ENCODE data around the gene ITGB3BP.
"Not testable (repeated sequence)": the region's sequence is repeated elsewhere in the genome, so short reads cannot be mapped to it uniquely, and the experiment has no call there.

The ITGB3BP gene

DNA sequence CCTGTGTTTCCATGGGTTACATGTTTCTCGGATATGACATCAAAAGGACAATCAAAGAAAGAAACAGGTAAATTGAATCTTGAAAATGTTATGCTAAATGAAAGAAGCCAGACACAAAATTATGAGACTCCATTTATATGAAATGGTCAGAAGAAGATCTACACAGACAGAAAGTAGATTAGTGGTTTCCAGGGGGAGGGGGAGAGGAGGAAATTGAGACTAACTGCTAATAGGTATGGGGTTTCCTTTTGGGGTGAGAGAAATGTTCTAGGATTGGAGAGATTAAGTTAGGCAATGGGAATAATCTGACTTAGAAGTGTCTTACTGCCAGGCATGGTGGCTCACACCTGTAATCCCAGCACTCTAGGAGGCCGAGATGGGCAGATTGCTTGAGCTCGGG, 21.8 kb downstream of the ITGB3BP start:
- no peak for DNase-seq

DNA sequence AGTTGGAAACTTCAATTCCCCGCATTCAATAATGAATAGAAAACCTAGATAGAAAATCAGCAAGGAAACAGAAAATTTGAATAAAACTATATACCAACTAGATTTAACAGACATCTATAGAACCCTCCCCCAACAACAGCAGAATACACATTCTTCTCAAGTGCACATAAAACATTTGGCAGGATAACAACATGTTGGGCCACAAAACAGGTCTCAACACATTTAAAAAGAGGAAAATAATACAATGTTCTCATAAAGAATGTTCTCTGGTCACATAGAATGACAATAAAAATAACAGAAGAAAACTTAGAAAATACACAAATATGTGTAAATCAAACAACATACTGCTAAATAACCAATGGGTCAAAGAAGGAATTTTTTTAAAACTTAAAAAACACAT, 24.9 kb downstream of the ITGB3BP start:
- no peak for DNase-seq

DNA sequence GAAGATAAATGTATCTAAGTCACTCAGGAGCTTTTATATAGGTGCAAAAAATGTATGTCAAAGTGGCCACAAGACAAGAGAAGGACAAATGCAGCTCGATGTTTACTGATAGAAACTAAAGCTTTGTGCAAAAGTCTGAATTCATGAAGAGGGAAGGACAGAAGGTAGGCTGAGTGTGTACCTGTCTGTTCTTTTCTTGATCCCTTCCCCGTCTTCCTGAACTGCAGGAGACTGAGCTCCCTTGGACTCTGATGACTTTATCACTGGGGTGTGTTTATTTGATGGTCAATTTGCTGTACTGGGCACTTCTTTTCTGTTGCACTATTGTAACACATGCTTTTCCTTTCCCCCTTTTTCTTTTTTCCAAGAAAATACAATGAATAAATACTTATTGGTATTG, 25.4 kb downstream of the ITGB3BP start:
- DNase-seq, result no peak

DNA sequence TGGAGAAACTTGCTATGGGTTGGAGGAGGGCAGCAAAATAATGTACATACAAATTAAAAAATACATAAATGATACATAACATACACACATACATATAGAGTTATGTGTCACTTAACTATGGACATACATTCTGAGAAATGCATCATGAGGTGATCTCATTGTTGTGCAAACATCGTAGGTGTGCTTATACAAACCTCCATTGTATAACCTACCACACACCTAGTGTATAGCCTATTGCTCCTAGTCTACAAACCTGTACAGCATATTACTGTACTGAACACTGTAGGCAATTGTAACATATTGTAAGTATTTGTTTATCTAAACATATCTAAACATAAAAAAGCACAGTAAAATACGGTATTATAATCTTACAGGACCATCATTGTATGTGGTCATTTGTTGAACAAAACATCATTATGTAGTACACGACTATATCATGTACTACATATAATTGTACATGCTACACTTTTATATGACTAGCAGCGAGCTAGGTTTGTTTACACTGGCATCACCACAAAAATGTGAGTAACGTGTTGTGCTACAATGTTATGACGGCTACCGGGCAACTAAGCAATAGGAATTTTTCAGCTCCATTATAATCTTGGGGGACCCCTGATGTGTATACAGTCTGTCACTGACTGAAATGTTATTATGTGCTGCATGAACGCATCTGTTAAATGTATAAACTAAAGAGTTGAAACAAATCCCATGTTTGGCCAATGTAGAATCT, 35.5 kb downstream of the ITGB3BP start:
- no peak for DNase-seq

DNA sequence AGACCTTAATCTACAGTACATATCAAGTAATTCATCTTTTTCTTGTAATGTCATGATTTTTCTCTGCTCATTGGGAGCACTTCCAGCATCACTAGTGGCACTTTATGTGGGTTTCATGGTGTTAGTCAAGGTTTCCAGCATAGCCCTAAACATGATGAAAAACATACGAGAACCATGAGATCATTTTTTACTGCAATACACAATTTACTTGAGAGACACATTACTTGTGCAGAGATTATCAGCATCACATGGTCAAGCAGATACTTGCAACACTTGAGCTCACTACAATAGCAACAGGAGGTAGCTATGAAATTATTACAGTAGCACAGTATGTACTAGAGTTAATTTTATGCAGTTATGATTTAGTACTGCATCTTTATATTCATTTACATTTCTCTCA, 36.4 kb downstream of the ITGB3BP start:
- DNase-seq, result no peak

DNA sequence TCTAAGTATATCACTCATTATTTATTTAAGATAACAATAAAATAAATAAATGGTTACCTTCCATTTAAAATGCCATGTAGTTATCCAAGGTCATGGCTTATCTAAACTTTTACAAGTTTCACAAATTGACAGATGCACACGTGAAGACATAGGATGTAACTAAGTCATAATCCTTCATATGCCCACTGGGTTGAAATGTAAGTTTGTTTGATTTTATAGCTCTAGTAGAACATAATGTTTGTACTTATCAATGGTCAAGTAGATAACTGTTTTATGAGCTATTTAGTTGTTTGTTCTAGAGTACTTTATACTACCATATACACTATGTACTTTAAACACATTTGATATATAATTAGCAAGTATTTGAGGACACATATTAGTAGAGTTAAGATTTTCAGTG, 43.0 kb downstream of the ITGB3BP start:
- DNase-seq, result no peak

DNA sequence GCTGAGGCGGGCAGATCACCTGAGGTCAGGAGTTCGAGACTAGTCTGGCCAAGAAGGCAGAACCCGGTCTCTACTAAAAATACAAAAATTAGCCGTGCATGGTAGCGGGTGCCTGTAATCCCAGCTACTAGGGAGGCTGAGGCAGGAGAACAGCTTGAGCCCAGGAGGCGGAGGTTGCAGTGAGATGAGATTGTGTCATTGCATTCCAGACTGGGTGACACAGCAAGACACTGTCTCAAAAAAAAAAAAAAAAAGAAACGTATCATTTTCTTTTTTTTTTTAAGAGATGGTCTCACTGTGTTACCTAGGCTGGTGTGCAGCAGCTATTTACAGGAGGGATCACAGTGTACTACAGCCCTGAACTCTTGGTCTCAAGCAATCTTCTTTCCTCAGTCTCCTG, 47.3 kb downstream of the ITGB3BP start:
- no peak for DNase-seq

DNA sequence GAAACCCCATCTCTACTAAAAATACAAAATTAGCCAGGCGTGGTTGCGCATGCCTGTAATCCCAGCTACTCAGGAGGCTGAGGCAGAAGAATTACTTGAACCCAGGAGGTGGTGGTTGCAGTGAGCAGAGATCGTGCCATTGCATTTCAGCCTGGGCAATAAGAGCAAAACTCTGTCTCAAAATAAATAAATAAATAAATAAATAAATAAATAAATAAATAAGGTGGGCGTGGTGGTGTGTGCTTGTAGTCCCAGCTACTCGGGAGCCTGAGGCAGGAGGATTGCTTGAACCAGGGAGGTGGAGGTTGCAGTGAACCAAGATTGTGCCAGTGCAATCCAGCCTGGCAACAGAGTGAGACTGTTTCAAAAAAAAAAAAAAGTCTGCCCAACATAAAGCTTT, 54.3 kb downstream of the ITGB3BP start:
- not testable (repeated sequence) for DNase-seq

DNA sequence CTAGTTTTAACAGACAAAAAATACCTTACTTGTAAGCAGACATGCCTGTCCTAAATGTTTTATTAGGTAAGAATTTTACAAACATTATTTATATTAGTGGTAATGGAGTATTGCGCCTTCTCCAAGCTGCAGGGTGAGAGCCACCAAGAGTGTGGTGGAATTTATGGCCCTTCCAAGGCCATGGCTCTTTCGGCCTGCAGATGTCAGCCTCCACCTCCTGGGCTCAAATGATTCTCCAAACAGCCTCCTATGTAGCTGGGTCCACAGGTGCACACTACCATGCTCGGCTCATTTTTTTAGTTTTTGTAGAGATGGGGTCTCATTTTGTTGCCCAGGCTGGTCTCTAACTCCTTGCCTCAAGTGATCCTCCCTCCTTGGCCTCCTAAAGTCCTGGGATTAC, 56.3 kb downstream of the ITGB3BP start:
- DNase-seq, result no peak

DNA sequence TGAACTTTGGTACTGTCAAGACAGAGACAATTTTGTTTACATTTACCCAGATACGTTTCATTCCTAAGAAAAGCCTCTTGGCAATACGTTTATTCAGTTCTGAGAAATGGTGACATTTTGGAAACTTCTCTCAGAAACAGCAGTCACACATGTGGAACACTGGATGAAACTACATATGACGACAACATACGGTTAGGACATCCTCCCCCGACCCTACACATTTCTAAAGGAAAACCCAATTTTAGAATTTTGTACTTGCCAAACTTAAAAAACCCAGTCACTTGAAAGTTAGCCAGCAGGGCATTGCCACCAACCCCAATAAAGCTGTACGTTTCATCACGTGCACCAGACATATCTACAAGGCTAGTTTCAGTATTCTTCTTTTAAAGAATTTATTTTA, 56.8 kb downstream of the ITGB3BP start:
- no peak for DNase-seq

DNA sequence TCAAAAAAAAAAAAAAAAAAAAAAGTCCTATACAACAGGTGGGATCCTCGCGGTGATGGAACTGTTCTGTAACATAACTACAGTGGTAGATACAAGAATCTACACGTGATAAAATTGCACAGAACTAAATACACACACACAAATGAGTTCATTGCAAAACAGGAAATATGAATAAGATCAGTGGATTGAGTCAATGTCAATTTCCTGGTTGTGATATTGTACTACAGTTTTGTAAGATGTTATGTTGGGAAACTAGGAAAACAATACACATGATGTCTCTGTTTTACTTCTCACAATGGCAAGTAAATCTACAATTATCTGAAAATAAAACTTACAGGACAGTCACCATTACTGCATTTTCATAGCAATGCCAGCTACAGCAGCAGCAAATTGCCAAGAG, 59.8 kb downstream of the ITGB3BP start:
- no peak for DNase-seq

DNA sequence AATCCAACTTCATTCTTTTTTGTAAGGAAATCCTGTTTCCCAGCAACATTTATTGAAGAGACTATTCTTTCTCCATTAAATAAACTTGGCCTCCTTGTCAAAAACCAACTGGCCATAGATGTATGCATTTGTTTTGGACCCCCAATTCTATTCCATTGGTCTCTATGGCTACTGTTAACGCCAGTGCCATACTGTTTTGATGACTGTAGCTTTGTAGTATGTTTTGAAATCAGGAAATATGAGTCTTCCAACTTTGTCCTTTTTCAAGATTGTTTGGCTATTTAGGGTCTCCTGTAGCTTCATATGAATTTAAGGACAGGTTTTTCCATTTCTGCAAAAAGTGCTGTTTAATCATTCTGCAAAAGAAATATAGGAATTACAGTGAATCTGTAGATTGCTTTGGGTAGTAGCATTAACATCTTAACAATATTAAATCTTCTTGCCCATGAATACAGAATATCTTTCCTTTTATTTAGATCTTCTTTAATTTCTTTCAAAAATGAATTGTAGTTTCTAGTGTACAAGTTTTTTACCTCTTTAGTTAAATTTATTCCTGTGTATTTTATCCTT, 61.3 kb downstream of the ITGB3BP start:
- DNase-seq, result no peak

DNA sequence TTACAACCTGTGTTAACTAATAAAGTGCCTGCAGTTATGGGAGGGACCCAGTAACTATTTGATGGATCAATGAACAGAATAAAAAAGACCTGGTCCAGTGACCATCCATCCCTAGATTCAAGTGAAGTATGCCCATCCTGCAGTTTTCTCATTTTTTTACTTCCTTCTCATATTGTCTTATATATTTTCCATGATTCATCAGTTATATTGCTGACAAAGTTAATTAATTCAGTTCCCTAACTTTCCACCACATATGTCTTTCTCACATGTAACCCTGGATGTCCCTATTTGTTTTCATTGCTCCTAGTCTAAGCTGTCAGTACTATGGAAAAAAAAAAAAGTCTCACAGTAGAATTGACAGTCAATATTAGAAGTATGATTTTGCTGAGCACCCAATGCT, 64.3 kb downstream of the ITGB3BP start:
- no peak for DNase-seq

DNA sequence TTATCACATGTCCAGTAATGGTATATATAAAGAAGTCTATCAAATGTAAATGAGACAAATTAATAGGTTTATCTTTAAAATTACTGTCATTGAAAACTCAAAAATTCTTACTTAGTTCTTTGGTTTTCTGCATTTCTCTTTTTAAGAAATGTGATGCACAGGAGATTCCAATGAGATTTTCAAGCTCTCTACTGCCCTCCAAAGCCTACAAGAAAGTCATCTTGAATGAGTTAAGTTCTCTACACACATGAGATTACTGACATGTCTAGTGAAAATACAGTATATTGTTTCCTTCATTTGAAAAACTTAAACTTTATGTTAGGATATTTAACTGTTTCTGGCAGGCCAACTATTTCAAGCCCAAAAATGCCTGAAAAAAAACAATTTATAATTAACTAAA, 68.8 kb downstream of the ITGB3BP start:
- DNase-seq, result no peak

DNA sequence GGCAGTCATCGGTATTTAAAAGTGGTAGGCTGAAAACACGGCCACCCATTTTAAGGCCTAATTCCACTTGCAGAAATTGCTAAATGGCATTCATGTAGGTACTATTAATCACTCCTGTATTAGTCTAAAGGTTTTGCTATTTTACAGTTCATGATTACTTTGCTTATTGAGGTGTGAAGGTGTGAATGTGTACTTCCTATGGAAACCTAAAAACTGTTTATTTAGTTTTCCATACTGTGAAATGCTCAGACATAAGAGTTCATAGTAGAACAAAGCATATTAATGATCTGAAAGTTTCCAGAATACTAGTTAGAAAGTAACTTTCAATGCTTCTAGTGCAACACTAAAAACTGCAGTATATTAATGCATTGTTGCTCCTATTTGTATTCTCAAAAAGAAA, 69.8 kb downstream of the ITGB3BP start:
- no peak for DNase-seq

DNA sequence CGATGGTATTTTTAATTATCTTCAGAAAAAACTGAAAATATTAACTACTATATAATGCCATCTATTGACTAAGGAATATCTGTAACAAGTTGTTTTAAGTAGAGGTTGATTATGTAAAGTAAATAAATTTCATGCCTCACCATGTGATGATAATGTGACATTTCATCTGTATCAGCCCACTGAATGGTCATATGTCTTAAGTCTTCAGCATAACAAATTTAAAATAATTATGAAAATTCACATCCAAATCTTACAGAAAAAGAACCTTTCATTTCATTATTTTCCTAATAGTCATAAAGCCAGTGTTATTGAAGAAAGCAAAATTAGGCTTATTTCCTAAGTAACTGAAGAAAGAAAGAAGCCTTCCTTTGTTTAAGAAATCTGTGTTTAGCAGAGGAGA, 72.6 kb downstream of the ITGB3BP start:
- no peak for DNase-seq

DNA sequence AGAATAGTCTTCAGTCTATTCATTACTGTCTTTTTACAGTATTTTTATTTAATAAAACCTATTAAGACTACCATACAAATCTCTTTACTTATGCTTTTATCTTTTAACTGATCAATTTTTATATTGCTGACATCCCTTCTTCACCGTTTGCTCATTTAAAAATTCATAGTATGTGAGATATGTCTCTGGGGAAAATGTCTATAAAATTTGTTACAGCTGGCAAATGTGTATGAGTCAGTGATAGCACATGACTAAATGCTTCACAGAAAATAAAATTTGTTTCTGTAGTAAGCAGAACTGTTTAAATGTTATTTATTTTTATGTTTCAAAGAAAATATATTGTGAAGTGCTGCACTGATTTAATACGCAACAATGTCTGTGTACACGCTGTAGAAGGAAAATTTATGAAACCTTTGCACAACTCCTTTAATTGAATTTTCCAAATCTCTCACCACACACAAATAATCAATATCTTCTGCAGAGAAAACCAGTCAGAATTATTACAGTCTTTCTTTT, 74.2 kb downstream of the ITGB3BP start:
- no peak for DNase-seq

DNA sequence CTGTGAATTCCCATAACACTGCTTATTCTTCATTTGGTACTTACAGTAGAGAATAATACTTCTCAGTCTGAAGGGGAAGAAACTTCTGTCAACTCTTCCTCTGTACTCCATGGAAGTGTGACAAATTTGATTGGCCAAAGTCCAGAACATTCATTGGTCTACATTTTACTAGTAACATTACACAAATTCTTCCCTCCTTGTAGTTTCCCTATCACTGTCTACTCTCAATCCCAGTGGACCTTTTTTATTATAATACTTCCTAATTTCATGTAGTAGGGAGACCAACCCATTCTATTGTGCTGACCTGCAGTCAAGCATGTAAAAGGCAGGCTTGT, 80.9 kb downstream of the ITGB3BP start:
- DNase-seq, result no peak

DNA sequence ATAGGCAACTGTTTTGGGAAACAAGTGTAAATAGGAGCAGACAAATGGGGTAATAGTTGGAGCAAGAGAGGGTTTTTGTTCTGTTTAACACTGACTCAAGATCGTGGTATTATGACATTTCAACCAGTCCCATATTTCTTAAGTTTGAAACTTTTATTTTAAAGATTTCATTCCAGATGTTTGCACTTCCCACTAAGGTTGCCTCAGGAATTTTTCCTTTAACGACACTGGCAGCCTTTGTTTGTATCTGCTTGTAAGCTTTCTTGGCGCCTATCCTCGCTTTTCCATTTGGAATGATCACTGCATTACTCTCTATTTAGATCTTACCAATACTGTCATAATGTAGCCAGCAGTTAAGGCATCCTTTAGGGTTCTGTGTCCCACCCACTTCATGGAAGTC, 87.9 kb downstream of the ITGB3BP start:
- DNase-seq, result no peak

DNA sequence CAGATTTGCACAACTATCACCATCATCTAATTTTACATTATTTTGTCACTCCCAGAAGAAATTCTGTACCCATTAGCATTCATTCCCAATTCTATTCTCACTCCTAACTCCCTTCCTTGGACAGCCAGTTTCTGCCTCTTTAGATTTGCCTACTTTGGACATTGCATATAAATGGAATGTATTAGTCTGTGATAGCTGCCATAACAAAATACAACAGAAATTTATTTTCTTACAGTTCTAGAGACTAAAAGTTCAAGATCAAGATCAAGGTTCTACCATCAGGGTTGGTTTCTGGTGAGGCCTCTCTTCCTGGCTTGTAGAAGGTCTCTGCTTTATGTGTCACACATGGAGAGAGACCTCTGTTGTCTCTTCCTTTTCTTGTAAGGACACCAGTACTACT, 93.7 kb downstream of the ITGB3BP start:
- no peak for DNase-seq

DNA sequence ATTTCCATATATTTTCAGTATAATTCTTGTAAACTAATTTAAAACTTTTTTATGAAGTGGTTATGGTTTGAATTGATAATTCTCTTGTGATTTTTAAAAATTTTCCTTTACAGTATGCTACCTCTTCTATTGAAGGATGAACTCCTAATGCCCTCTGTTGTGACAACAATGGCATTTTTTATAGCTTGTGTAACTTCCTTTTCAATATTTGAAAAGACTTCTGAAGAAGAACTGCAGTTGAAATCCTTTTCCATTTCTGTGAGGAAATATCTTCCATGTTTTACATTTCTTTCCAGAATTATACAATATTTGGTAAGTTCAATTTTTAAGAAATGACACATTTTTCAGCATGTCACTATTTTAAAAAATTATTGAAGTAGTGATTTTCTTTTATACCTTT, 94.2 kb downstream of the ITGB3BP start:
- DNase-seq, result no peak

DNA sequence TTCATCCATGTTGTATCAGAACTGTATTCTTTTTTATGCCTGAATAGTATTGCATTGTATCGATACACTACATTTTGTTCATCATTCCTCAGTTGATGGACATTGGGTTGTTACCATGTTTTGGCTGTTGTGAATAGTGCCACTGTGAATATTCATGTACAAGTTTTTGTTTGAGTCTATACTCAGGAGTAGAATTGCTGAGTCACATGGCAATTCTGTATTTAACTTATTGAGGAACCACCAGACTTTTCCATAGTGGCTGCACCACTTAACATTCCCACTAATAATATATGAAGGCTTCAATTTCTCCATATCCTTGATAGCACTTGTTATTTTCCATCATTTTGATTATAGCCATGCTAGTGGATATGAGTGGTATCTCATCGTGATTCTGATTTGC, 99.4 kb downstream of the ITGB3BP start:
- no peak for DNase-seq

DNA sequence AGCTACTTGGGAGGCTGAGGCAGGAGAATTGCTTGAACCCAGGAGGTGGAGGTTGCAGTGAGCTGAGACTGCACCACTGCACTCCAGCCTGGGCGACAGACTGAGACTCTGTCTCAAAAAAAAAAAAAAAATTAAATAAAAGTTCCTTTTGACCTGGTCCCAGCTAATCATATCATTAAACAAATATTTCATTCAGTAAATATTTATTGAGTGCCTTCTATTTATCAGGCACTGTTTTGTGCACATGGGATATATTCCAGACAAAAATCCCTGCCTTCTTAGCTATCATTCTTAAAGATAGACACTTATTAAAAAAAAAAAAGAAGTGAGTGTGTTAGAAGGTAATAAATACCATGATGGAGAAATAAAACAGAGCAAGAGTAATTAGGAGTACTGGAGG, 102.3 kb downstream of the ITGB3BP start:
- DNase-seq, result not testable (repeated sequence)

DNA sequence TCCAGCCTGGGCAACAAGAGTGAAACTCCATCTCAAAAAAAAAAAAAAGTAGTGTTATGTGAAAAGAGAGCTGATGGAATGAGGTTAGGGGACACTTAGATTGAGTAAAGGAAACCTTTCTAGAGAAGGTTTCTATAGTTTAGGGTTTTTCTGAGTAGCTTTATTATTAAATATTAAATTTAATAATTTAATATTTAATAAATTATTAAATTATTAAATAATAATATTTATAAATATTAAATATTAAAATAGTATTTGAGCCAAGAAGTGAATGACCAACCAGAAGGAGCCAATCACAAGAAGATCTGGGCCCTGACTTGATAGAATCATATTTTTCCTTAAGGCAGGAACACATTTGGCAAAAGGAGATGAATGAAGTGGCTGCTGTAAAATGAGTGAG, 104.9 kb downstream of the ITGB3BP start:
- no peak for DNase-seq

DNA sequence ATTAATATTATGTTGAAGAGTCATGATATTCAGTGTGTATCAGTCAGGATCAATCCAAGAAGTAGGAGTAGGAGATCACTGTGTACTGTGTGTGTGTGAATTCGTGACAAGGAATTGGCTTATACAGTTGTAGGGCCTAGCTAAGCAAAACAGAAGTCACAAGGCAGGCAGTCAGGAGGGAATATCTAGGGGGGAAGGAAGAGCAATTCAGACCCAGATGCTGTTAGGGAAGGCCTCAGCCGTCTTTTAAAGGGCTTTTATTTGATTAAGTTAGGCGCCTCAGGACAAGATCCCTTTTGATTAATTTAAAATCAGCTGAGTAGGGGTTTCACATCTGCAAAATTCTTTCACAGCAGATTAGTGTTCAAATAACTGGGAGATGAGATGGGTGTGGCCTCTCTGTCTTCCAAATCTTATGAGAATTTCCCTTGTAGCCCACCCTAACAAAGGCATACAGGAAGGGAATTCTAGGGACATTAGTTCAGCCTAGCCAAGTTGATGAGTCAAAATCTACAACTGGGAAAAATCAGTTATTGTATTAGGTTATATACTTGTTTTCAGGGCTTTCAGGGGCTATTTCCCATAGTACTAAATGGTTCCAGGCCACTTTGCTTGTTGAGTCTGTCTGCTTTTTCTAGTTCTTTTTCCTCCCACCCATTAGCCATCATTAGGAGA, 108.2 kb downstream of the ITGB3BP start:
- DNase-seq, result no peak

All from CD4-positive, alpha-beta T cell treated with Interleukin-4 for 1 hour (primary cell).